Retinal pigment epithelial cell (primary cell): ENCODE data around the gene RELT.

Experiments
- DNase-seq: peaks from one replicate; pipeline ENCODE4 v3.0.0-alpha.2; 2010; ENCODE audit warnings: low read depth
- H3K4me3 ChIP-seq: 2 replicates; pipeline ENCODE4 v1.5.1; 2011; ENCODE audit warnings: mild to moderate bottlenecking, low read length, control low read depth, moderate library complexity
- TF ChIP-seq, protein P1 (sequence below): conservative IDR thresholded peaks from 2 replicates; pipeline ENCODE4 v1.5.1; 2011; ENCODE audit warnings: low read depth, low read length, control low read depth, inconsistent platforms

The RELT gene

DNA sequence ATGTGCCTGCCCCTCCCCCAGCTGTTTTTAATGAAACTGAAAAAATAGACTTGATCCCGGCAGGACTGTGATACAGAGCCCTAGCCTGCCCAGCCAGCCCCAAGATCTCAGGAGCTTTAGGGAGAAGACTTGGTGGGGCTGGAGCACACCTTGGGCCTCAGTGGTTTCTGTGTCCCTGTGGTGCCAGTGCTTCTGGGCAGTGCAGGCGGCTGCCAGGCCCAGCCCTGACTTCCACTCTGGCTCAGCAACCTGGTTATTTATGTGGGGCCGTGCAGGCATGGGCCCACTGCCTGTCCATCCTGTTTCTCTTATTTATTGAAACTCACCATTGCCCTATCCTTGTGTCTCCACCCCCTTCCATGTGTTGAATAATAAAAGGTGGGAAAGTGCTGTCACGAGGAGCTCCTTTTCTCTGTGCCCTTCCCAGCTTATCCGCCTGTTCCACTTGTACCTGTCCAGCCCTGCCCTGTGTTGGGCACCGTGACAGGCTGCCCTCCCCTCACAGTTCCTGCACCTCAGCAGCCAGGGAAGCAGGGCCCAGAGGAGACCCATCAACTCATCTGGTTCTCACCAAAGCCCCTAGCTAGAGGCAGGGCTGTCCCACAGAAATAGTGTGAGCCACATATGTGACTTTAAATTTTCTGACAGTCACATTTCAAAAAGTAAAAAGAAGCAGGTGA lies 20.2 kb downstream of the RELT start:
- no peak for DNase-seq
- TF ChIP-seq, protein P1, sequence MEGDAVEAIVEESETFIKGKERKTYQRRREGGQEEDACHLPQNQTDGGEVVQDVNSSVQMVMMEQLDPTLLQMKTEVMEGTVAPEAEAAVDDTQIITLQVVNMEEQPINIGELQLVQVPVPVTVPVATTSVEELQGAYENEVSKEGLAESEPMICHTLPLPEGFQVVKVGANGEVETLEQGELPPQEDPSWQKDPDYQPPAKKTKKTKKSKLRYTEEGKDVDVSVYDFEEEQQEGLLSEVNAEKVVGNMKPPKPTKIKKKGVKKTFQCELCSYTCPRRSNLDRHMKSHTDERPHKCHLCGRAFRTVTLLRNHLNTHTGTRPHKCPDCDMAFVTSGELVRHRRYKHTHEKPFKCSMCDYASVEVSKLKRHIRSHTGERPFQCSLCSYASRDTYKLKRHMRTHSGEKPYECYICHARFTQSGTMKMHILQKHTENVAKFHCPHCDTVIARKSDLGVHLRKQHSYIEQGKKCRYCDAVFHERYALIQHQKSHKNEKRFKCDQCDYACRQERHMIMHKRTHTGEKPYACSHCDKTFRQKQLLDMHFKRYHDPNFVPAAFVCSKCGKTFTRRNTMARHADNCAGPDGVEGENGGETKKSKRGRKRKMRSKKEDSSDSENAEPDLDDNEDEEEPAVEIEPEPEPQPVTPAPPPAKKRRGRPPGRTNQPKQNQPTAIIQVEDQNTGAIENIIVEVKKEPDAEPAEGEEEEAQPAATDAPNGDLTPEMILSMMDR, result no peak
- H3K4me3 ChIP-seq, result no peak overlapping the region

DNA sequence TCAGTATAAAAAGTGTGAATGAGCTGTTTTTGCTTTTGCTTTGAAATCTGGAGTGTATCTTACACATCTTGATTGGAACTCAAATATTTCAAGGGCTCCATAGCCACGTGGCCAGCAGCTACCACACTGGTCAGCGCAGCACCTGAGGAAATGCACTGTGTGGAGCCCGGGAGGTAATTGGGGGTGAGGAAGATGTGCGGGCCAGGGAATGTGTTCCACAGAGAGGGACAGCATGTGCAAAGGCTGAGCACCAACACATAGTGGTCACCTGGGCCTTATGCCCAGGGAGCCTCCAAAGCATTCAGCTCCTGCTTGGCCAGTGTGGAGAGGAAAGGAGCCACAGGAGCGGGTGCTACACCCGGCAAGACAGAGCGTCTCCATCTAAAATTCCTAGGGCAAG lies 20.8 kb downstream of the RELT start:
- no peak for DNase-seq
- no peak overlapping the region for H3K4me3 ChIP-seq
- TF ChIP-seq, protein P1, result no peak

DNA sequence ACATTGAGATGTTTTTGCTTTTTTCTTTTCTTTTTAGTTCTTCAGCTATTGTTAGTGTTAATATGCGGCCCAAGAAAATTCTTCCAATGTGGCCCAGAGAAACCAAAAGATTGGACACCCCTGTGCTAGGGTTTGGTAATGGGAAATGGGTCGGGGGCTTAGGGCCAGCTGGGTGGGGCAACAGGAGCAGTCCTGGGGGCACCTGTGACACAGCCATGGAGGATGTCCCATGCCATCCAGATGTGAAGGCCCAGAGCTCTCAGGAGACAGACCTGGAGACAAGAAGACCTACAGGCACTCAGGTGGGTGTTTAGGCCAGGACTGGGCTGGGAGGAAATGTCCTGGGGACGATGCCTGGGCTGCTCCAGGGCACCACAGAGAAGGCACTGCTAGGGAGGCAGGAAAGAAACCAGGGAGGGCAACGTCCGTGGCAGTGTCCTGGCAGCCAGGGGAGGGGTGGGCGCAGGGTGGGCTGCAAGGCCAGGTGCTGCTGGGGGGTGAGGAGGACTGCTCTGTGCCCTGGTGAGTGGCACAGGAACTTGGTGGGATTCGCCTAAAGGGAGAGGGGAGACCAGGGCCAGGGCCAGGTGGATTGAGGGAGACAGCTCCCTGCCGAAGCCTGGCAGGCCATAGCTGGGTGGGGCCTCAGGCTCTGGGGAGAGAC lies 21.4 kb downstream of the RELT start:
- no peak overlapping the region for H3K4me3 ChIP-seq
- TF ChIP-seq, protein P1, result no peak
- DNase-seq, result no peak

DNA sequence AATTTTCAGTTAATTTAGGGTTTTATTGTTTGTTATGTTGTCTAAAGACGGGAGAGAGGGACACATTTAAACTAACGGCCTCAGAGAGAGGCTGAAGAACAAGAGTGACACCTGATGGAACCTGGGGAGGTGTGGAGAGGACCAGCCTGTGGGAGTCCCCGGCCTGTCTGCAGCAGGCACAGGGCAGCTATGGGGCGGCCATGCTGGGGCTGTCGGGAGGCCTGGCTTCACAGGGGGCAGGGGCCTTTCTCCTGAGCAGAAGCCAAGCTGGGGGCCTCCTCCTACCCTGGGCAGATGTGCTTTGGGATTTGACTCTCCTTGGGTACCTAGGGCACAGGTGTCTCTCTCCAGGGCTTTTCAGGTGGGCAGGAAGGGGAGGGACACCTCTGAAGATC lies 21.9 kb downstream of the RELT start:
- TF ChIP-seq, protein P1, result no peak
- DNase-seq, result no peak
- H3K4me3 ChIP-seq, result no peak overlapping the region

DNA sequence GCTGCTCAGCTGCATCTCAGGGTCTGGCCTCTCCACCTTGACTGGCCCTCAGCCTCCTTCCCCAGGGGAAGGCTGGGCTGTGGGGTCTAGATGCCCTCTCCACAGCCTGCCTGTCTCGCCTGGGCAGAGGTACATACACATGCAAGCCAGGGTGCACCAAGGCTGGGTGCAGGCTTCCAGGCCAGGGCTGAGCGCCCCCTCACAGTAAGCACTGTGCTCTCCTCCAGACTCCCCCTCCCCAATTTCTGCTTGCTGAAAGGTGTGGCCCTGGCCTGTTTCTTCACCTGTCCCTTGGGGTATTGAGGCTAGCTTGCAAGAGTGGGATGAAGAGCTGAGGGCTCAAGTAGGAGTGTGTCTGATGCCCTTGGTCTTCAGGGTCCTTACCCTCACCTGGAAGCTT lies 22.5 kb downstream of the RELT start:
- no peak overlapping the region for H3K4me3 ChIP-seq
- DNase-seq, result no peak
- TF ChIP-seq, protein P1, result no peak

DNA sequence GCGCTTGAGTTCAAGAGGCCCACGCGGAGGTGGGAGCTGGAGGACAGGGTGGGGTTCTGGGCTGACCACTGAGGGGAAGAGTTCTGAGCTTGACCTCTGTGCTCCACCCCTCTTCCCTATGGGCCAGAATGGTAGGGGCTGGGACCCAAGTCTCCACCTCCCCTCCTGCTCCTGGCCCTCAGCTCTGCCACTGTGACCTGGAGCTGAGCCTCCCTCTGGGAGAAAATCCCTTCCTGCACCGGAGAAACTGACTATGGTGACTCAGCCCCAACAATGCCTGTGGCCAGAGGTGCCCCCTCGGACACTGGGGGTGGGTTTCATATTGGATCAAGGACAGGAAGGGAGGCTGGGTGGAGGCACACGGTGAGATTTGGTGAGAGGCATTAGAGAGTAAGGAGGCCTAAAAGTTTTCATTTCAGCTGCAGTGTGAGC lies 23.0 kb downstream of the RELT start:
- TF ChIP-seq, protein P1, result no peak
- no peak overlapping the region for H3K4me3 ChIP-seq
- no peak for DNase-seq

DNA sequence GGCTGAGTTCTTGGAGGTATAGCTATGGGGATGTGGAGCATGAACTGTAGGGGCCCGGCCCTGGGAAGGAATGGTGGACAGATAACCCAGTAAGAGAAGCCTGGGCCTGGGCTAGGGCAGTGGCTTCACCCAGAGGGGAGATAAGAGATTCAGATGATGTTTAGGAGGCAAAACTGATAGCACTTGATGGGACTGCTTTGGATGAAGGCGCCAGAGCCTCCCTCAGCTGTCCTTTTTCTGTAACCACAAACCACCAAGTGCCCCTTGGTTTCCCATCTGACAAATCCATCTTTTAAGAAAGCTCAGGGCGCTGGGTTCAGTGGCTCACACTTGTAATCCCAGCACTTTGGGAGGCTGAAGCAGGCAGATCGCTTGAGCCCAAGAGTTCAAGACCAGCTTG lies 23.4 kb downstream of the RELT start:
- TF ChIP-seq, protein P1, result no peak
- H3K4me3 ChIP-seq, result no peak overlapping the region
- no peak for DNase-seq
